ENCODE results near the gene FREM2. TPM values are rescaled to one million over a fixed set of nuclear protein-coding genes. Genes with fewer than 3 reads are reported as not detected.

FREM2 gene
- total RNA-seq, 4 donors from 2014 or later, result 0.13 to 4.1 (median 0.19) TPM; not detected in 1

DNA sequence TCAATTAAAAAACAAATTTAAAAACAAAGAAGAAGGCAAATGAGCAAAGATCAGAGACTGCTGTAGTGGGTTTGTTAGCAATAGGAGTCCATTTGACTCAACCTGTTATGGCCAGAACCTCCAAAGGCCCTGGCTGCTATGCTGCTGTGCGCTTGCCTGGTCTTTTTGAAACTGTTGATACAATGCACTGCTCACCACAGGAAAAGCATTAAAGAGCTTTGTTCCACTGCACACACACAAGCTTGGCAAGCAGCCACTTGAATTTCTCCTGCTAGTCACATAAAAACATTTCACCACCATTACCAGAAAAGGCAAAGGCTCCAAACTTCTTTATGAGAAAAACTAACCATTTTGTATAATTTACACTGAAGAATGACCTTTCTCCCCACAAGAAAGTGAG is 132.2 kb downstream of the FREM2 start:
- H3K9me3 ChIP-seq, result no peaks in the 10 kb centered on the region
- H3K36me3 ChIP-seq, result no peaks in the 10 kb centered on the region
- no peak overlapping the region for H3K4me3 ChIP-seq
- no peak for TF ChIP-seq POLR2A (IDR thresholded peaks at IDR 0.05)
- TF ChIP-seq CTCF (IDR thresholded peaks at IDR 0.05), result no peak
- no peak overlapping the region for H3K27ac ChIP-seq
- H3K4me1 ChIP-seq, result no peaks in the 10 kb centered on the region
- H3K27me3 ChIP-seq, result no peaks in the 10 kb centered on the region
- no peak for DNase-seq

DNA sequence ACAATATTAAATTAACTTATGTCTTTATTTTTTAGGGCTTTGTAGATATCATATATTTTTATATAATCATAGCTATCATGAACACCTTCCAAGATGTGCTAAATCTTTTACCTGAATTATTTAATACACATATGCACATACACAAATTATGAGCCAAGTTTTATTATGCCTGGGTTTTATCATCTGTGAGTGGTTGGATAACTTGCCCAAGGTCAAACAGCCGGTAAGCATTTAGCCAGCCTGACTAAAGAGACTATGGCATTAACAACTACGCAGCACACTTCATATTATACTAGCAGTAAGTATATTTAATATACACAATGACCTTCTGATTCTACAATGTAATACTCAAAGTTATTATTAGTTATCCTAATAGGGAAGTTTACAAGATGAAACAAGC is 132.7 kb downstream of the FREM2 start:
- Histone ChIP-seq H3K36me3 (no peaks in the 10 kb centered on the region), H3K27ac (no peak overlapping the region), H3K4me3 (no peak overlapping the region), H3K4me1 (no peaks in the 10 kb centered on the region), H3K27me3 (no peaks in the 10 kb centered on the region), H3K9me3 (no peaks in the 10 kb centered on the region)
- no peak for DNase-seq
- TF ChIP-seq CTCF (IDR thresholded peaks at IDR 0.05), result no peak

DNA sequence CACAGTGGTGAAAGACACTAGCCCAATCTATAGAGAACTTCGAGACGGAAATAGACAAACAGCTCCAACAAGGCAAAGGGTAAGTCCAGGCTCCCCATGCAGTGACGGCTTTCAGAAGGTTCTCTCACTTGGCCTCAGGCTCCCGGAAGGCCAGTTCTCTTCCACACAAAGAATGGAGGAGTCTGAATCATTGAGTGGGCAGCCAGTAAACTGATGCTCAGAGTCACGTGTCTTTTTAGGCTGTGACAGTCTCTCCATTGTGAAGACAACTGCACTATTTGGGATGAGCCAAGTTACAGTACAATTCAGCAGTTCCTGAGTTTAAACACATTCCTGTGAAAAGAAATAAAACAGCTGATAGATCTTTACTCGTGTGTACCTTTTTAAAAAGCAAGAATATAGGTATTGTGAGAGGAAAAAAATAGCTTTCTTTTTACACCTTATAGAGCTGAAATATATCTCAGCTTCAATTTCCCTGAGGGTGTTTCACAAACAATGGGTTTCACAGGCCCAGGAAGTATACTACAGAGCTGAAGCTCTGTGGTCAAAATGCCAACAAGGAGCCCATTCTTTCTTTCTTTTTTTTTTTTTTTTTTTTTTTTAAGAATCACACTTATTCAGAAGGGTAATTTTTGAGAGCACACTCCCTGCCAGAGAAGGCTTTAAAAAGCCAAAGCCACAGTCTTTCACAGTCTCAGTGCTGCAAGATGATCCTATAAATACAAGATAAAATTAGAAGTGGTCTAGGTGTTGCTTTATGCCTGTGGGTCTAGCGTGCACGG is 135.1 kb downstream of the FREM2 start:
- no peaks in the 10 kb centered on the region for H3K27me3 ChIP-seq
- no peak overlapping the region for H3K27ac ChIP-seq
- TF ChIP-seq CTCF (IDR thresholded peaks at IDR 0.05) (no peak), POLR2A (IDR thresholded peaks at IDR 0.05) (no peak)
- H3K9me3 ChIP-seq, result no peaks in the 10 kb centered on the region
- DNase-seq, result no peak
- H3K4me3 ChIP-seq, result no peak overlapping the region
- H3K36me3 ChIP-seq, result no peaks in the 10 kb centered on the region
- H3K4me1 ChIP-seq, result no peaks in the 10 kb centered on the region

DNA sequence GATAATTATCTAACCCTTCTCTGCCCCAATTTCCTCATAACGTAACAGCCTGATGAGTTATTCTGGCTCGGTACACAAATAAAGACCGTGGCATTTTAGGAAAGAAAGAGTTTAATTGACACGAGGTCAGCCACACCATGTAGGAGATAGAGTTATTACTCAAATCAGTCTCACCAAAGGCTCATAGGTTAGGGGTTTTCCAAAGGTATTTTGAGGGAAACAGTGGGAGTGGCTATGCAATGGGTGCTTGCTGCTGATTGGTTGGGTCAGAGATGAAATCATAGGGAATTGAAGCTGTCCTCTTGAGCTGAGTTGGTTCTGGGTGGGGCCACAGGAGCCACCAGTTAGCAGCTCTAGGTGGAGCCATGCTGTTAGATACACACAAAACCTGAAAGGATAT is 137.5 kb downstream of the FREM2 start:
- Histone ChIP-seq H3K27me3 (no peaks in the 10 kb centered on the region), H3K27ac (no peak overlapping the region), H3K36me3 (no peaks in the 10 kb centered on the region), H3K9me3 (no peaks in the 10 kb centered on the region), H3K4me3 (no peak overlapping the region), H3K4me1 (no peaks in the 10 kb centered on the region)
- TF ChIP-seq POLR2A (IDR thresholded peaks at IDR 0.05) (no peak), CTCF (IDR thresholded peaks at IDR 0.05) (no peak)
- DNase-seq, result no peak

DNA sequence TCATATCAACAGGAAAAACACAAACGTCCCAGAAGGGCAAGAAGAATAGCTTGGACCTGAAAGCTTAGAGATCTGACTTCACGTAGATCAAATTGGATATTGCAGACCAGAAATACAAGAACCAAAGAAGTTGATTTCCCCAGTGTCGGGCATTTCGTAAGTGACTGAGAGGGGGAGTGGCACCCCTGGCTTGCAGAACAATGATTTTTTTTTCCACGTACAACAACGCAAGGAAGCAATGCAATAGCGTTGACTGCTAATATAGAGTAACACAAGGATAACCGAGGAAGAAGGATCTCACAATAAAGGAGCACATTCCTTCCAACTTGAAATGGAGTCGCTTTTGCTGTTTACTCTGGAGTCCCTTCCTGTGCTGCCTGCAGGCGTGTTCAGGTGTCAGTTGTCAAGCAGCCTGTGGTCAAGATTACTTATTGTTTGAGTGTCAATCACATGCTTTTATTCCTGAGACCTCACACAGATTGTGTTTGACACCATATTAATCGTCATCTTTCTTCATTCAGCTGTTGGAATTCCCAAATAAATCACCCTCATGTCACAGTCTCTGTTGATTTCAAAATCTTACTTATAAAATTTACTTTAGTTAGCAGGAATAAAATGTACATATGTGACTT is 139.4 kb downstream of the FREM2 start:
- TF ChIP-seq POLR2A (IDR thresholded peaks at IDR 0.05), result no peak
- Histone ChIP-seq H3K9me3 (no peaks in the 10 kb centered on the region), H3K4me1 (no peaks in the 10 kb centered on the region), H3K27me3 (no peaks in the 10 kb centered on the region), H3K36me3 (no peaks in the 10 kb centered on the region), H3K27ac (no peak overlapping the region), H3K4me3 (no peak overlapping the region)
- no peak for DNase-seq

DNA sequence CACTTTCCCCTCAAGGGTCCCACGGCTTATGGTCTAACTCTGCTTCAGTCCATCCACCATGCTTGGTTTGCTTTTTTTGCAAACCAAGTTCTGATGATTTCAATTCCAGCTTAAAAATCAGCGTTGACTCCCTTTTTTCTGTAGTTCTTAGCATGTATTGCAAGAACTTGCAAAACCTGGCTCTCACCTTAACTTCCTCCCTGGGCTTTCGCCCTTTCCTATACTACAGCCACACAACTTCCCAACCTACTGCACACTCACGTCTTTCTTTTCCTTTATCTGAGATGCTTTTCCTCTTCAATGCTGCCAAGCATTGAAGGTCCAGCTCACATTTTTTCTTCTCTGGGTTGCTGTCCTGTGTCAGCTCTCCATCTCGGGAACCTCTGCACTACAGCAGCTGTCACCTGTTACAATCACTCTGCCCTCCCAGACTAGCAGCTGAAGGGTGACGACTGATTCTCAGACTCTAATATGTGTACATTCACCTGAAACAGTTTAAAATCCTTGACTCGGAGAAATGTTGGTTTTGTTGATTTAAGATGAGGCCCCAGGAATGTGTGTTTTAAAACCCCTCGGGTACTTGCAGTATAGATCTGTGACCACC is 143.7 kb downstream of the FREM2 start:
- Histone ChIP-seq H3K36me3 (no peaks in the 10 kb centered on the region), H3K9me3 (no peaks in the 10 kb centered on the region), H3K4me1 (no peaks in the 10 kb centered on the region), H3K4me3 (no peak overlapping the region), H3K27ac (no peak overlapping the region), H3K27me3 (no peaks in the 10 kb centered on the region)
- no peak for DNase-seq
- TF ChIP-seq POLR2A (IDR thresholded peaks at IDR 0.05) (no peak), CTCF (IDR thresholded peaks at IDR 0.05) (no peak)
